Endothelial cell of umbilical vein (primary cell): ENCODE measurements around the gene CTBP2. TPM values are rescaled to one million over a fixed set of nuclear protein-coding genes. Genes with fewer than 3 reads are reported as not detected.
"Not testable (repeated sequence)": the region's sequence is repeated elsewhere in the genome, so short reads cannot be mapped to it uniquely, and the experiment has no call there.

ENCODE experiments used
- BruUV-seq: library from RNA; stranded (reverse); fragments of 400-500 nt; replicated peaks from 2 replicates; lab custom pipeline; 2021; lab: Mats Ljungman, UMichigan
- CTCF ChIA-PET: fragments of 300-600, 350-600 bp; sonication (Branson Sonifier 250); formaldehyde crosslinking; loops from one replicate; lab custom pipeline; 2021; ENCODE audit warnings: antibody characterized with exemption, inconsistent platforms; lab: Charles Lee
- POLR2A ChIA-PET: fragments of 300-600, 350-600 bp; sonication (Branson Sonifier 250); formaldehyde crosslinking; loops from one replicate; lab custom pipeline; 2021; ENCODE audit warnings: antibody characterized with exemption, inconsistent platforms; lab: Charles Lee
- DNase-seq: peaks from one replicate; pipeline ENCODE4 v3.0.0-alpha.2; 2011; ENCODE audit warnings: low read depth, low spot score
- FAIRE-seq: peaks from 2 replicates; lab custom pipeline; 2011; peaks lifted over from hg19 to GRCh38; lab: Jason Lieb, UNC
- H2AFZ ChIP-seq: 2 replicates; pipeline ENCODE4 v1.6.0; 2012; ENCODE audit warnings: low read depth, low read length, control low read depth, inconsistent platforms
- H3K27ac ChIP-seq: 2 replicates; pipeline ENCODE4 v1.5.1; 2011; ENCODE audit warnings: low read depth, mild to moderate bottlenecking, control low read depth, low read length, moderate library complexity; ENCODE audit not compliant: insufficient read depth
- H3K27me3 ChIP-seq, 2 experiments: 2 replicates each; pipeline versions ENCODE4 v1.6.0 to v1.6.1; 2011; ENCODE audit warnings: low read length in 2 of 2, mixed read lengths in 1 of 2; ENCODE audit not compliant: control insufficient read depth in 2 of 2, insufficient read depth in 2 of 2
- H3K36me3 ChIP-seq, 2 experiments: 2 replicates in 1 of 2; 3 replicates in 1 of 2; pipeline ENCODE4 v1.5.1; 2011; ENCODE audit warnings: low read length in 2 of 2, mild to moderate bottlenecking in 1 of 2, moderate library complexity in 1 of 2; ENCODE audit not compliant: control insufficient read depth in 2 of 2, insufficient read depth in 2 of 2; ENCODE audit errors: extremely low read depth in 1 of 2
- H3K4me1 ChIP-seq: 3 replicates; pipeline ENCODE4 v1.5.1; 2011; ENCODE audit warnings: mild to moderate bottlenecking, low read length; ENCODE audit not compliant: control insufficient read depth, insufficient read depth; ENCODE audit errors: extremely low read depth
- H3K4me2 ChIP-seq: 2 replicates; pipeline ENCODE4 v1.6.1; 2011; ENCODE audit warnings: low read length, control low read depth, mixed read lengths; ENCODE audit not compliant: insufficient read depth
- H3K4me3 ChIP-seq, 3 experiments: fragments of 200-600 bp in 1 of 3; sonication (generic), shearing (Covaris generic) in 1 of 3; replicated peaks in 1 of 3; 2 replicates each; pipeline ENCODE4 v1.5.1; 2011 to 2016; ENCODE audit warnings: control low read depth in 3 of 3, low read length in 3 of 3, mild to moderate bottlenecking in 2 of 3, inconsistent platforms in 1 of 3, low read depth in 1 of 3, moderate library complexity in 1 of 3; ENCODE audit not compliant: insufficient read depth in 1 of 3
- H3K79me2 ChIP-seq: 2 replicates; pipeline ENCODE4 v1.6.0; 2012; ENCODE audit warnings: low read length, inconsistent platforms; ENCODE audit not compliant: control insufficient read depth, insufficient read depth
- H3K9ac ChIP-seq: replicated peaks from 2 replicates; pipeline ENCODE3; 2011; ENCODE audit warnings: low read length, control low read depth; ENCODE audit not compliant: insufficient read depth; ENCODE audit errors: extremely low read depth
- H3K9me1 ChIP-seq: replicated peaks from 3 replicates; pipeline ENCODE4 v1.6.0; 2011; ENCODE audit warnings: mild to moderate bottlenecking, low read length; ENCODE audit not compliant: control insufficient read depth, insufficient read depth; ENCODE audit errors: extremely low read depth
- H3K9me3 ChIP-seq: replicated peaks from 2 replicates; pipeline ENCODE4 v1.5.1; 2012; ENCODE audit warnings: low read length, inconsistent platforms; ENCODE audit not compliant: control insufficient read depth, insufficient read depth
- H4K20me1 ChIP-seq: replicated peaks from 2 replicates; pipeline ENCODE3; 2011; ENCODE audit warnings: mild to moderate bottlenecking, low read length; ENCODE audit not compliant: control insufficient read depth, insufficient read depth; ENCODE audit errors: extremely low read depth
- EZH2 ChIP-seq: IDR thresholded peaks from 2 replicates; pipeline ENCODE4 v1.6.1; 2012; ENCODE audit warnings: borderline replicate concordance, low read depth, mild to moderate bottlenecking, moderate library complexity, low read length, inconsistent platforms; ENCODE audit not compliant: severe bottlenecking
- FOS ChIP-seq: IDR thresholded peaks from 2 replicates; pipeline ENCODE4 v1.6.1; 2011; ENCODE audit warnings: mild to moderate bottlenecking, low read length, moderate library complexity, borderline replicate concordance; ENCODE audit not compliant: insufficient read depth
- GATA2 ChIP-seq: IDR thresholded peaks from 2 replicates; pipeline ENCODE4 v1.7.0; 2011; ENCODE audit warnings: low read depth, mild to moderate bottlenecking, moderate library complexity, mixed read lengths, low read length; ENCODE audit not compliant: insufficient read length, insufficient read depth
- JUN ChIP-seq: IDR thresholded peaks from 2 replicates; pipeline ENCODE4 v1.6.1; 2011; ENCODE audit warnings: borderline replicate concordance, low read depth; ENCODE audit not compliant: insufficient read length, insufficient read depth
- MYC ChIP-seq: IDR thresholded peaks from one replicate; pipeline ENCODE4 v1.6.1; 2011; ENCODE audit warnings: mild to moderate bottlenecking, low read depth, low read length
- POLR2A ChIP-seq: IDR thresholded peaks from 2 replicates; pipeline ENCODE4 v1.6.1; 2012; ENCODE audit warnings: low read depth, mild to moderate bottlenecking, control low read depth, low read length
- POLR2AphosphoS5 ChIP-seq: IDR thresholded peaks from 2 replicates; pipeline ENCODE4 v1.6.1; 2012; ENCODE audit warnings: low read depth, mild to moderate bottlenecking, control low read depth, low read length, moderate library complexity; ENCODE audit not compliant: insufficient read depth
- dilution Hi-C: fragments of 300-500 bp; cut with MboI; formaldehyde crosslinking; loops from one replicate; pipeline ENCODE4 v1.15.0; 2019; ENCODE audit warnings: low sequenced_read_pairs; ENCODE audit not compliant: extremely low pct_ligation_motif_present
- intact Hi-C: fragments of 100-400 bp; cut with micrococcal nuclease; formaldehyde crosslinking; loops from one replicate; pipeline ENCODE4 v1.10.0; 2022
- polyA plus RNA-seq, 4 experiments: library from polyadenylated mRNA; depleted of rRNA in 3 of 4; stranded (reverse) in 3 of 4; unstranded in 1 of 4; fragments of >200 nt; gene quantifications; 2 replicates each; pipeline versions ENCODE4 v1.2.1 to v1.2.3, GENCODE V29; 2011 to 2012; ENCODE audit warnings: missing spikeins in 1 of 4
- total RNA-seq: library from RNA; stranded (reverse); gene quantifications from 2 replicates; pipeline ENCODE4 v1.2.3, GENCODE V29; 2021
- TF ChIP-seq, protein P1 (sequence below): IDR thresholded peaks from 2 replicates; pipeline ENCODE4 v1.6.1; 2011; ENCODE audit not compliant: insufficient read depth, insufficient read length
- TF ChIP-seq, protein P2 (sequence below), 2 donors: IDR thresholded peaks; 1 replicate in 1 of 2; 2 replicates in 1 of 2; pipeline ENCODE4 v1.5.1; 2011; ENCODE audit warnings: low read length in 2 of 2, mild to moderate bottlenecking in 2 of 2, moderate library complexity in 2 of 2, control low read depth in 1 of 2, inconsistent platforms in 1 of 2, low read depth in 1 of 2; ENCODE audit not compliant: insufficient read depth in 1 of 2; ENCODE audit errors: extremely low read depth in 1 of 2

Gene CTBP2
- total and polyA plus RNA-seq, 2 donors (not counting 3 experiments of a cell fraction or from before 2014, with no cell fraction given), result 118 to 128 TPM

DNA sequence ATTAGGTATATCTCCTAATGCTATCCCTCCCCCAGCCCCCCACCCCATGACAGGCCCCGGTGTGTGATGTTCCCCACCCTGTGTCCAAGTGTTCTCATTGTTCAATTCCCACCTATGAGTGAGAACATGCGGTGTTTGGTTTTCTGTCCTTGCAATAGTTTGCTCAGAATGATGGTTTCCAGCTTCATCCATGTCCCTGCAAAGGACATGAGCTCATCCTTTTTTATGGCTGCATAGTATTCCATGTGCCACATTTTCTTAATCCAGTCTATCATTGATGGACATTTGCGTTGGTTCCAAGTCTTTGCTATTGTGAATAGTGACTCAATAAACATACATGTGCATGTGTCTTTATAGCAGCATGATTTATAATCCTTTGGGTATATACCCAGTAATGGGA, 18.7 kb upstream of the CTBP2 start:
- CTCF ChIA-PET, H3K4me3 ChIP-seq, FAIRE-seq, DNase-seq, H2AFZ ChIP-seq, H3K79me2 ChIP-seq, H3K27ac ChIP-seq, H3K9me1 ChIP-seq, H3K4me2 ChIP-seq, BruUV-seq, H3K36me3 ChIP-seq, dilution Hi-C loops, H3K9ac ChIP-seq, intact Hi-C loops, POLR2A ChIA-PET, H3K9me3 ChIP-seq, H3K4me1 ChIP-seq, H4K20me1 ChIP-seq: not testable (repeated sequence)
- peaks cover 4 to 12% of the 10 kb centered on the region in 2 experiments for H3K27me3 ChIP-seq

DNA sequence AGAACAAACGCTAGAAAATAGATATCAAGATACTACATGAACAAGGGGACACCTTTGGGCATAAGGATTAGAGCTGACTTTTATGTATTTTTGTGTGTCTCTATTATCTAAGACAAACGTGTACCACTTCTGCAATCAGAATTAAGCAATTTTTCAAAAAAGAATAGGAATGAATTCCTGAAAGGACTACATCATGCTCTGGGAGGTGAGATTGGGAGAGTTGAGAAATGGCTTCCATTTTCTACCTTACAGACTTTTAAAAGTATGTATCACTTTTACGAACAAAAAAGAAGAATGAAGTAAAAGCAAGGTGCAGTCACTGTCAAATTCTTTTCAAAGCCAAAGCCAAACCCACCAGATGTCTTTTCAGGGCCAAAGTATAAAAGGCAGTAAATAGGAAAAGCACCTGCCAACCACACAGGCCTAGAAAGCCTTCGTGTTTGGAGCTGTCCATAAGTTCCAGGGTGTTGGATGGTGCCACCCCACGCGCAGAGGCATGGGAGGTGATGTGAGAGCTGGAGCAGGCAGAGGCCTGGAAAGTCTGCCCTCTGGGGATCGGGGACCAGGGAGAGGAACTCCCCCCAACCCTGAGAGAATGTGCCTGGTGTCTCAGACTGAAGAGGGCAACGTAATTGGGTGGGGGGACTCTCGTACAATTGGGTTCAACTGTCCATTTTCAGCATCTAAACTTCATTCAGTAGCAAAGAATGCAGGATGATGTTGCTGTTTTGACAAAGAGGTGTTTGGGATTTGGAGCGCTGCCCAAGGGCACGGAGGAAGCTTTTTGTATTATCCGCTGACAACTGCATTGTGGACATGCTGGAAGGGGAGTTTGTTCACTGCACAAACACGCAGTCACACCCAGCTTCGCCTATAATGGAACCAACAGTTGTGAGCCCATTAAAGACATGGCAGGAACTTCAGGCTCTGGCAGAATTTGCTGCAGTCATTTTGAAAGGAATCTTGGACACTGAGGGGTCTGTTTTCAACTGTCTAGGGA, 17.6 kb upstream of the CTBP2 start:
- H3K4me3 ChIP-seq, result no peak overlapping the region
- no peak overlapping the region for H3K9ac ChIP-seq
- H3K9me1 ChIP-seq, result no peaks in the 10 kb centered on the region
- dilution Hi-C loops, result no loop called here
- TF ChIP-seq, protein P1, sequence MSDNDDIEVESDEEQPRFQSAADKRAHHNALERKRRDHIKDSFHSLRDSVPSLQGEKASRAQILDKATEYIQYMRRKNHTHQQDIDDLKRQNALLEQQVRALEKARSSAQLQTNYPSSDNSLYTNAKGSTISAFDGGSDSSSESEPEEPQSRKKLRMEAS, result no peak
- TF ChIP-seq POLR2A (no peak), GATA2 (no peak), FOS (no peak), MYC (no peak), EZH2 (no peak), JUN (no peak), POLR2AphosphoS5 (no peak)
- TF ChIP-seq, protein P2, sequence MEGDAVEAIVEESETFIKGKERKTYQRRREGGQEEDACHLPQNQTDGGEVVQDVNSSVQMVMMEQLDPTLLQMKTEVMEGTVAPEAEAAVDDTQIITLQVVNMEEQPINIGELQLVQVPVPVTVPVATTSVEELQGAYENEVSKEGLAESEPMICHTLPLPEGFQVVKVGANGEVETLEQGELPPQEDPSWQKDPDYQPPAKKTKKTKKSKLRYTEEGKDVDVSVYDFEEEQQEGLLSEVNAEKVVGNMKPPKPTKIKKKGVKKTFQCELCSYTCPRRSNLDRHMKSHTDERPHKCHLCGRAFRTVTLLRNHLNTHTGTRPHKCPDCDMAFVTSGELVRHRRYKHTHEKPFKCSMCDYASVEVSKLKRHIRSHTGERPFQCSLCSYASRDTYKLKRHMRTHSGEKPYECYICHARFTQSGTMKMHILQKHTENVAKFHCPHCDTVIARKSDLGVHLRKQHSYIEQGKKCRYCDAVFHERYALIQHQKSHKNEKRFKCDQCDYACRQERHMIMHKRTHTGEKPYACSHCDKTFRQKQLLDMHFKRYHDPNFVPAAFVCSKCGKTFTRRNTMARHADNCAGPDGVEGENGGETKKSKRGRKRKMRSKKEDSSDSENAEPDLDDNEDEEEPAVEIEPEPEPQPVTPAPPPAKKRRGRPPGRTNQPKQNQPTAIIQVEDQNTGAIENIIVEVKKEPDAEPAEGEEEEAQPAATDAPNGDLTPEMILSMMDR (IDR thresholded peaks at IDR 0.05; ENCODE audit: extremely low read depth in 1 of 2, insufficient read depth in 1 of 2, low read depth in 1 of 2, low read length in 2 of 2), result no peak
- ChIA-PET POLR2A (no interaction called here), CTCF (interaction anchor here (0.7 kb wide), 1 partner anchor 513 kb away, joined by 3 read pairs; no protein-coding TSS in a partner anchor)
- DNase-seq (no peak), FAIRE-seq (no peak)
- no peak overlapping the region for H2AFZ ChIP-seq
- no peaks in the 10 kb centered on the region for H4K20me1 ChIP-seq
- H3K79me2 ChIP-seq, result no peaks in the 10 kb centered on the region
- no peak overlapping the region for H3K4me2 ChIP-seq
- BruUV-seq, result no TSS peak
- no peaks in the 10 kb centered on the region for H3K9me3 ChIP-seq
- no peak overlapping the region for H3K27ac ChIP-seq
- intact Hi-C loops, result no loop called here
- H3K36me3 ChIP-seq, result no peaks in the 10 kb centered on the region
- H3K4me1 ChIP-seq, result no peaks in the 10 kb centered on the region
- peaks cover 7 to 12% of the 10 kb centered on the region in 2 experiments for H3K27me3 ChIP-seq
